ENCODE measurements around the gene TLK2. TPM values are rescaled to one million over a fixed set of nuclear protein-coding genes. Genes with fewer than 3 reads are reported as not detected.

The TLK2 gene
- total RNA-seq, 1 experiment from 2014 or later: 31.6 TPM

DNA sequence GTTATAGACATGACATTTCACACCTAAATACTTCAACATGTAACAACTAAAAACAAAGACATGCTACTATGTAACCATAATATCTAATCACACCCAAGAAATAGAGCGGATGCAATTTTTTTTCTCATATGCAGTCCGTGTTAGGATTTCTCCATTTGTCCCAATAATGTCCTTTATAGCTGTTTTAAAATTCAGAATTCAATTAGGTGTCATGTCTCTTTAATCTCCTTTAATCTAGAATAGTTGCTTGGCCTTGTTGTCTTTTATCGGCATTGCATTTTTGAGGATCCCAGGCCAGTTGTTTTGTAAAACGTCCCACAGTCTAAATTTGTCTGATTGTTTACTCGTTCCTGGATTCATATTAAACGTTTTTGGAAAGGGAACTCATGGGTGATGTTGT is 163.3 kb downstream of the TLK2 start:
- in situ Hi-C loops (cut with HindIII; ENCODE audit: low sequenced_read_pairs): no loop called here
- no peak for DNase-seq (ENCODE audit: low spot score)

GRCh38 chr17:62643496-62643895 is 164.9 kb downstream of the TLK2 start:
- in situ Hi-C loops (cut with HindIII; ENCODE audit: low sequenced_read_pairs): no loop called here
- no peak for DNase-seq (ENCODE audit: low spot score)

DNA sequence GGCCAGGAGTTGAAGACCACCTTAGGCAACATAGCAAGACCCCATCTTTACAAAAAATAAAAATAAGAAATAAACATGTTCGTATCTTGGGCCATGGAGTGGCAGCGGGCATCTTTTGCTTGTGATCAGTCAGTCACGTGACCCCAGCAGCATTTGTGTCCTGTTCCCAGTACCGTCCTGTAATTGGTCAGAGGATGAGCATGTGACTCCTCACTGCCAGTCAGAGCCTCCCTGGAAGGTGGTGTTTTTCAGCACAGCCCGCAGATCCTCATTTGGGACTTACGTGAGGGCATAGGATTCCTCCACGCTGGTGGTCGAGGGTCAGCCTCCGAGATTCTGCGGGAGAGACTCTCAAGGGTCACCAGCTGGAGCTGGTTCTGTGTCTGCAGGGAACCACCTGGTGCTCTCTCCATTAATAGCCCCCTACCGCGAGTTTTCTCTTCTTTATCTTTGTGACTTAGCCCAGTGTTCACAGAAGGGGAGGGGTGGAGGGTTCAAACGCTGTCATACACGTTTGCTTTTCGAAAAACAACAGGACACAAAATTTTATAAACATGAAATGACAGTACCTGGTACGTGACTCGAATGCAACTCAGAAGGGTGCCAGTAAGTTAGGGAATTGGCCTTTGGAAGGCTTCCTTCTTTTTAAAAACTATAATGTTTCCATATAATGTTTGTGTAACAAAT is 166.0 kb downstream of the TLK2 start:
- DNase-seq (ENCODE audit: low spot score): no peak

DNA sequence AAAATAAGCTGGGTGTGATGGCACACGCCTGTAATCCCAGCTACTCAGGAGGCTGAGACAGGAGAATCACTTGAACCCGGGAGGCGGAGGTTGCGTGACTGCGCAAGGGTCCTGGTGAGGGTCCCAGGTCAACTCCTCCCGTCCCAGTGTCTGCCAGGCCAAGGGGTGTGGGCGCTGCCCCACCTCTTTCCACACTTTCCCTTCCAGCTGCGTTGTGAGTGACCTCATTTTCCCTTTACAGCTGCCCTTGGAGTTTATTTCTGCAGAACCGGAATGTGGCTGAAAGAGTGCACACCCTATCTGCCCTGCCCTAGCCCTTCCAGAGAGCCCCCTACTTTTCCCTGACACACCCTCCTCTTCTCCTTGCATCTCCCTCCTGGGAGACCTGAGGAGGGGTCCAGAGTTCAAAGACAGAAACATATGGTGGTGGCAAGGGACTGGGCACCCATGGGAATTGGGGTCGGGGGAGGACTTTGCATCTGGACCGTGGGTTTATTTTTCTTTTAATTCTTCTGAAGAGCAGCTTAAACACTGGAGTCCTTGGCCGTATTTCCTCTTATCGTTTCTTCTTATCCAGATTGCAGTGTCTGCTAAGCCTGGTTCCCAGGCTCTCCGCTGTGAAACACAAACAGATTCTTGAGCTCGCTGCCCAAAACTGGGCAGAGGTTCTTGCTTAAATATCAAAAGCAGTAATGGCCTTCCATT is 169.8 kb downstream of the TLK2 start:
- no peak for DNase-seq (ENCODE audit: low spot score)
- in situ Hi-C loops (cut with HindIII; ENCODE audit: low sequenced_read_pairs): no loop called here

More for the DNA sequence above, 166.0 kb downstream of the TLK2 start:
- in situ Hi-C loops (cut with HindIII; ENCODE audit: low sequenced_read_pairs): no loop called here

GRCh38 chr17:62648956-62649294 is 170.3 kb downstream of the TLK2 start:
- in situ Hi-C loops (cut with HindIII; ENCODE audit: low sequenced_read_pairs): no loop called here

DNA sequence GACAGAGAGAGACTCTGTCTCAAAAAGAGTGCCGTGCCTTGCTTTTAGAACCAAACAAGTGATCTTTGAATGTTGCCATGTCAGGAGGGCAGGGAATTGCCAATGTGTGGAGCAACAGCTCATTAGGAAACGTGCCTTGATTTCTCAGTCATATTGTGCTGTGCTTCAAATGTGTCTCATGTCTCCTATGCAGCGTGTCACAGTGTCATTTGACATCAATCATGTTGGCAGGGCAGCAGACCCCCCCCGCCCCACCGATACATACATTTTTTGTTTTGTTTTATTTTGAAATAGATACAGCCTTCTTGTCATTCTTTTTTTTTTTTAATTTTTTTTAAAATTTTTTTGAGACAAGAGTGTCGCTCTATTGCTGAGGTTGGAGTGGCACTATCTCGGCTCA is 170.9 kb downstream of the TLK2 start:
- DNase-seq (ENCODE audit: low spot score): no peak
- in situ Hi-C loops (cut with HindIII; ENCODE audit: low sequenced_read_pairs): no loop called here

More at GRCh38 chr17:62648956-62649294, 170.3 kb downstream of the TLK2 start:
- DNase-seq (ENCODE audit: low spot score): no peak

DNA sequence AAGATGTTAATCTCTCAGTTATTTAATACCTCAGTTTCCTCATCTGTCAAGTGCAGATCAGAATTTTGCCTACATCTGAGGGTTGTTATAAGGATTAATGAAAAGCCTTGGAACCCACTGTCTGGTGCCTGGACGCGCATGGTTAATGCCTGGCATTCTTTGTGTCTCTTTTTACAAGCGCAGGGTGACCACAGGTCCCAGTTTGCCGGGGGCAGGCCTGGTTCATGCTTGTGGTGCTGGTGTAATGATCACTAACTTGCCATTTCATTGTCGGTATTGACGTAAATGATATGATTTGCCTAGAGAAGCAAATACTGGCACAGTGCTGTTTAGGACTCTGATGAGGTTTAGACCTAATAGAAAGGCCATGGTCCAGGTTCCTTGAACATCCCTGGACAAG is 172.0 kb downstream of the TLK2 start:
- no peak for DNase-seq (ENCODE audit: low spot score)
- in situ Hi-C loops (cut with HindIII; ENCODE audit: low sequenced_read_pairs): no loop called here

DNA sequence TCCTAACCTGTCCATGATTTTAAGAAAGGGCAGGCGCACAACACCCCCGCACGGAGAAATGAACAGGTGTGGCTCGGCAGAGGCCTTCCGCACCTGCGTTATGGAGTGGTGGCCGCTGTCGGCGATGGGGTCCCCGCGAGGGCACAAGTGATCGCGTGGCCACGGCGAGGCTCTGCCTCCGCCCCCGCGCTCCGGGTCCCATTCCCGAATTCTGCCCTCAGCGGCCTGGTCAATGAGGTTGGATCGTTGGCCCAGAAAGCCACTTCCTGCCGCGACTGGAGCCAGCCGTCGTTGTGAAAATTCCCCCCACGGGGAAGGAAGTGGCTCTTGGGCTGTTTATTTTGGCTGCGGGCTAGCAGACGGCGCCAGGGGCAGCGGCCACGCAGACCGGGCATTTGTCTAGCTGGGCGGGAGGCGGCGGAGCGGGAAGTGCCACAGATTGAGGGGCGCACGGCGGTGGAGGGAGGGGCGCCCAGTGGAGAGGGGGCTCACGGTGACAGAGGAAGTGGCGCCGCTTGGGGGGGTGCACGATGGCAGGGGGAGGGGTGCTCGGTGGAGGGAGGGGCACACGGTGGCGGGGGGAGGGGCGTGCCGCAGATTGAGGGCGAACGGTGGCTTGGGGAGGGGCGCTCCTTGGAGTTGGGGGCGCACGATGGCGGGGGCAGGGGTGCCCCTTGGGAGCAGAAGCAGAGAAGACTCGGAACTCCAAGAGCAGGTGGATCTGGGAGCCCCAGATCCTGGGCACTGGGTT is 173.8 kb downstream of the TLK2 start:
- in situ Hi-C loops (cut with HindIII; ENCODE audit: low sequenced_read_pairs): no loop called here
- DNase-seq (ENCODE audit: low spot score): no peak

DNA sequence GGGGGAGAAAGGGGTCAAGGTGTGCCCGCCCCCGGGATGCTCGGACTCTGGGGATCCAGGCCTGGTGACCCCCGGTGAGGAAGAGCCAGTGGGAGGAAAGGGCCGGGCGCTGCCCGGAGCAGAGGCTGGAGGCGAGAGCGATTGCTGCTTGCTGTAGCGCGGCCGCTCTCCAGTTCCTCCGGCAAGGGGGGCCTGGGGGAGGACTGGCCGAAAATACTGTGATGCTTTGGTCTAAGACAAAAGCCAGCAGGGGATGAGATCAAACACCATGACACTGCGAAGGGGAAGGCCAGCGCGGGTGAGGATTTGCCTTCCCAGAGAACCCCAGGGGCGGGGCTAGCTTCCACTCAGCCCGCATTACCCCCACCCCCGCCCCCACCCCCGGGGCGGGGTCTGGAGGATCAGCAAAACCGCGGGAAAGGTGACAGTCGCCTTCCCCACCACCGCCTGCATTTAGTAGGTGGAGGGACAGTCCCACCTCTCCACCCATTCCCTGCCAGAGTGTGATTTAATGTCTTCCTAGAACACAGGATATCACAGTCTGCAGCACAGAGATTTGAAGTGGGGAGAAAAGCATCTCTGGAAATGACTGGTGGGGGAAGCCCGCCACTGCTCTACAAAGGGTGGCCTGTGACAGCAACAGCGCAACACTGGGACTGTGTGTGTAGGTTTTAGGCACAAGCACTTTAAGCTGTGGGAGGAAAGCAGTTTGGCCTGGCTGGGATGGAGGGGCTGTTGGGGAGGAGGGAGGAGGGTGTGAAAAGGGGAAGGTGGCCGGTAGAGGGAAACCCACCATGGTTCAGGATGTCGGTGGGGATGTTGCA is 174.6 kb downstream of the TLK2 start:
- in situ Hi-C loops (cut with HindIII; ENCODE audit: low sequenced_read_pairs): no loop called here
- DNase-seq (ENCODE audit: low spot score): no peak

DNA sequence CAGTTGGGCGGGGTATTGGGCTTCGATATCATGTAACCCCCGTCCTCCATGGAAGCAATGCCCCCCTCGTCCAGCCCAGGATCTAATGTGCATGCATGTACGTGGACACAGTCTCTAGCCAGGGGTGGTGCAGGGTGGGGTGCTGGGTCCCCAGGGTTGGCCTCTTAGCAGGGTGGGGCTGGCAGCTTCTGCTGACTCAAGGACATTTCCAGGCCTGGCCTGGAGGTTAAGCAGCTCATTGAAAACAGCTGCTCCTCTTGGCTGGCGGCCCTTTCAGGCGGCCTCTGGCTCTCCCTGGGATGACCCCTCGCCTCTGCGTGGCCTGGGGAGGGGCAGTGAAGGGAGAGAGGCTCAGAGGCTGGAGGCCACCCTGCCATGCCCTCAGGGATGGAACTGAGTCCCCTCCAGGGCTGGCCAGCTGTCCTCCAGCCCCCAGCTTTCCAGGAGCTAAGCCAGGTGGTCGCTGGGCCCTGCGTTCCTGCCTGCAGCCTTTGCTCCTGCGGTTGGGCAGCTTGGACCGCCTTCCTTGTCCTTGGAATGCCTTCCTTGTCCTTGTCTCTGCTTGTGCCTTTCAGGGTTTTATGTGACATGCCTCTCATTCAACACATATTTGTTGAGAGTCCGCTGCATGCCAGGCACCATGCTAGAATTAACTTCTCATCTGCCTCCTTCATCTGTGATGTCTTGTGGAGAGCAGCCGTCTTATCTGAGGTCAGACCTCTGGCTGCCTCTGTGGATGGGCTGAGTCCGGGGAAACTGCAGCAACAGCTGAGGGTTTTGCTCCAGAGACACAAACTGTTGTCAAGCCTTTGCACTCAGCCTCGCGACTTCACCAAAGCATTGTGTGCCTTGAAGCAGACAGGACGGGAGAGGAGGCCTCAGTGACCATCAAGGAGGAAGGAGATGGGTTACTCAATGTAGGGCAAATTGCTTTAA is 175.5 kb downstream of the TLK2 start:
- no peak for DNase-seq (ENCODE audit: low spot score)
- in situ Hi-C loops (cut with HindIII; ENCODE audit: low sequenced_read_pairs): no loop called here

GRCh38 chr17:62655656-62656055 is 177.0 kb downstream of the TLK2 start:
- in situ Hi-C loops (cut with HindIII; ENCODE audit: low sequenced_read_pairs): no loop called here
- DNase-seq (ENCODE audit: low spot score): no peak

DNA sequence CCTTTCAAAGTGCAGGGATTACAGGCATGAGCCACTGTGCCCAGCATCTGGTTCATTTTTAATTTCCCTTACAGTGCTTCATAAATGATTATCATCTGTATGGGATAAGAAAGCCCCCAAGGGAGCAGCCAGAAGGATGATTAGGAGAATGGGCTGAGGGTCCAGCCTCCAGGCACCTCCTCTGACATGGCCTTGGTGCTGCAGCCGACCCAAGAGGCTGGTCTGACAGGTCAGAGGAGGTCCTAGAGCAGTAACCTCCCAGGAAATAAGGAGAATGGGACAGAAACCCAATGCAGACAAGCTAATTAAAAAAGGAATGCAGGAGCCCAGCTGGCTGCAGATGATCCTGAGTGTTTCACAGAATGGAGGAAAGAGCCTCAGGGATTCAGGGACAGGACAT is 177.8 kb downstream of the TLK2 start:
- in situ Hi-C loops (cut with HindIII; ENCODE audit: low sequenced_read_pairs): no loop called here
- DNase-seq (ENCODE audit: low spot score): no peak

GRCh38 chr17:62657145-62657665 is 178.6 kb downstream of the TLK2 start:
- no peak for DNase-seq (ENCODE audit: low spot score)
- in situ Hi-C loops (cut with HindIII; ENCODE audit: low sequenced_read_pairs): no loop called here

DNA sequence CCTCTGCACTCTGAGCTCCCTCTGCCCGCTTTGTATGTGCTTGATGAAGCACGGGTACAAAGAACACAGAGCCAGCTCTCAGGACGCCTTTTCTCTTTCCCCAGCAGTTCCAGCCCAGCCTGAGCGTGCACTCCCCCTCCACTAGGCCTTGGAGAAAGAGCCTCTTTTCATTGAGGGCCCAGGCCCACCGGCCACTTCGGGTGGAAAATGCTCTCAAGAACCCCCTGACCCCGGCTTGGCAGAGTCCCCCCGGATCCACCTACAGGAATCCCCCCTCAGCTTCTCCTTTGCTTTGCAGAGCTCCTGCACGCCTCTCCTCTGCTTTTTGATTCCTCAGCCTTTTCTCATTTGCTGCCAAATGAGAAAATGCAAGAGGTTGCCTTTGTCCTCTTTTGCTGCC is 179.1 kb downstream of the TLK2 start:
- no peak for DNase-seq (ENCODE audit: low spot score)
- in situ Hi-C loops (cut with HindIII; ENCODE audit: low sequenced_read_pairs): no loop called here

DNA sequence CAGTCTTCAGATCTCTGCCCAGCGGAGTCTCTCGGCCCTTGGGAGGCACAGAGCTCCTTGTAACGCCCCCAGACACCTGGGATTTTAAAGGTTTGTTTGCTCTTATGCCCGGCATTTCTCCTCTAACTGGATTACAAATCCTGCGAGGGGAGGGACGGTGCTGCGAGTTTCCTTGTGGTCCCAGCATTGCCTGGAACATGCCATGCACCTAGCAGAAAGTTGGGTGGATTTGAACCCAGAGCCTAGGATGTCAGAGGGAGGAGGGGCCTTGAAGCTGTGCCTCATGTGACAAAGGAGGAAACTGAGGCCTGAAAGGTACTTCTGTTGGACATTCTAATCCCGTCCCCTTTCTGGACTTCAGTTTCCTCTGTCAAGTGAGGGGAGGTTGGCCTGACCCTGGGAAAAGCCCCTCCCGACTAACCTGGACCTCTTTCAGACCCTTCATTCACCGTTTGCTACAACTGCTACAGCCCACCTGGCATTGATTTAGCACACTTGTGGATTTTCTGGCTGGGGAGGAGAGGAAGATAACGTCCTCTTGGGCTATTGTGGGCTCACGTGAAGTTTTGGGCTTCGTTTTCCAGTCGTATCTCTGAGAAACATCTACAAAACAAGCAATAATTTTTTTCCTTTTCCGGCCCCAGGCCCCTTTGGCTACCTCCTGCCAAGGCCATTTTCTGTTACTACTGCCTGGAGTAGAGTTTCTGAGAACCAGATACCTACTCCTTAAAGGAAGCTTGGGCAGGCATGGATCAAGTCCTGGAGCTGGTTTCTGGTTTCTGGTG is 179.7 kb downstream of the TLK2 start:
- no peak for DNase-seq (ENCODE audit: low spot score)
- in situ Hi-C loops (cut with HindIII; ENCODE audit: low sequenced_read_pairs): no loop called here

DNA sequence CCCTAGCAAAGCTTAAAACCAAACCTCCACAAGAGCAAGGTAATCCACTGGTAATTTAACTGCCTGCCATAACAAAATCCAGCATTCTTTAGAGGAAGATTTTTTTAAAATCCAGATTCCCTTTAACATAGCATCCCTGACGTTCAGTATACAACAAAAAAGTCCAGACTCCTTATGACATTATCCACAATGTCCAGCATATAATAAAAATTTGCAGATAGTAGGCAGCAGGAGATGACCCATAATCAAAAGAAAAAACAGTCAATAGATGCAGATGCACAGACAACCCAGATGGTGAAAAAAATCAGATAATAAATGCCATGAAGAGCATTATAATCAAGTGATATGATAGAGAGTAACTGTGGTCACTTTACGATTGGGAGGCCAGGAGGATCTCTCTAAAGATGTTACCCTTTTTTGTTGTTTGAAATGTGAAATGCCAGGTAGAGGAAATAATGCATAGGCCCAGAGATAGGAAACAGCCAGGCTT is 182.0 kb downstream of the TLK2 start:
- in situ Hi-C loops (cut with HindIII; ENCODE audit: low sequenced_read_pairs): no loop called here

DNA sequence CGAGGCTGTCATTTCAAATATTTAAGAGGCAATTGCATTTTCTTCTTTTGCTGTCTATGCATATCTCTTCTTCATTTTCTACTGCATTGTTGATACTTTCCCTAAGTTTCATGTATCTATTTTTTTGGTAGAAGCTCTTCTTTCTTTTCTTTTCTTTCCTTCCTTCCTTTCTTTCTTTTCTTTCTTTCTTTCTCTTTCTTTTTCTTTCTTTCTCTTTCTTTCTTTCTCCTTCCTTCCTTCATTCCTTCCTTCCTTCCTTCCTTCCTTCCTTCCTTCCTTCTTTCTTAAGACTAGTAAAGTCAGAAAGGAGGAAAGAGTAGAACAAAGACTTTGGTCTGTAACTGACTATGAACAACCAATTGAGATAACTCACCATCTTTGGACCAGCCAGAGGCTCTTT is 182.7 kb downstream of the TLK2 start:
- DNase-seq (ENCODE audit: low spot score): no peak
- in situ Hi-C loops (cut with HindIII; ENCODE audit: low sequenced_read_pairs): no loop called here

More for the DNA sequence above, 182.0 kb downstream of the TLK2 start:
- no peak for DNase-seq (ENCODE audit: low spot score)
